GM15510 (cell line): ENCODE data around the gene UBE2V1.

Source experiments
- POLR2A ChIP-seq: IDR thresholded peaks from 3 replicates; pipeline ENCODE4 v1.6.1; 2011; ENCODE audit warnings: borderline replicate concordance; ENCODE audit not compliant: insufficient read length; ENCODE audit errors: extremely low read depth

UBE2V1 gene

DNA sequence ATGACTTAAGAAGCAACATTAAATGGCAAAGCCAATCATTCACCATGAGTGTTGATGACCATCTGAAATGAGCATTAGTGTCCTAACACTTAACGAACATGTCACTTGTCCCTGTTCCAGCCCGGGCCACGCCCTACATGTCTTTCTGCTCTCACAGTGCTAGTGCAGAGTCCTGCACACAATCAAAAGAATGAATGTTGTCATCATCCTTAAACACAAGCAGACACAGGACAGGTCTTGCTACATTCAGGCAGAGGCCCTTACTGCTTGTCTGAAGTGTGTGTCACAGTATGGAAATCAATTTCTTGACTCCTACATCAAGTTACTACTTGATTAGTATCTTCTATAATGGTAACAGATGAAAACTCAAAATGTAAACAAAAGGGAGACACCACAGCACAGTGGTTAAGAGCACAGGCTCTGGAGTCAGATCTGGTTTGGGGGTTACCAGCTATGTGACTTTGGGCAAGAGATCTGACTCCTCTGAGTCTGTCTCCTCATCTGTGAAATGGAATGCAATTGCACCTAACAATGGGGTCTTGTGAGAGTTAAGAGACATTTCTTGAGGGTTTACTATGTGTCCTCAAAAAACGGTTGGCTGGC is 17.4 kb downstream of the UBE2V1 start:
- TF ChIP-seq POLR2A: no peak

DNA sequence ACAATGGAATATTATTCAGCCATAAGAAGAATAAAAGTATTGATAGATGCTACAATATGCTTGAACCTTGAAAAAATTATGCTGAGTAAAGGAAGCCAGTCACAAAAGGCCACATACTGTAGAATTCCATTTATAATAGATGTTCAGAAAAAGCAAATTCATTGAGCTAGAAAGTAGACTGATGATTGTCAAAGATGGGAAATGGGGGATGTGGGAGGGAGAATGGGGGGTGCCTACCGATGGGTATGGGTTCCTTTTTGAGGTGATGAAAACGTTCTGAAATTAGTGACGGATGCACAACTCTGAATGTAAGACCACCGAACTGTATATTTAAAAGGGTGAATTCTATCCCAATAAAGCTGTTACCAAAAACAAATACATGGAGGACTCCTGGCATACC is 18.4 kb downstream of the UBE2V1 start:
- TF ChIP-seq POLR2A: no peak

DNA sequence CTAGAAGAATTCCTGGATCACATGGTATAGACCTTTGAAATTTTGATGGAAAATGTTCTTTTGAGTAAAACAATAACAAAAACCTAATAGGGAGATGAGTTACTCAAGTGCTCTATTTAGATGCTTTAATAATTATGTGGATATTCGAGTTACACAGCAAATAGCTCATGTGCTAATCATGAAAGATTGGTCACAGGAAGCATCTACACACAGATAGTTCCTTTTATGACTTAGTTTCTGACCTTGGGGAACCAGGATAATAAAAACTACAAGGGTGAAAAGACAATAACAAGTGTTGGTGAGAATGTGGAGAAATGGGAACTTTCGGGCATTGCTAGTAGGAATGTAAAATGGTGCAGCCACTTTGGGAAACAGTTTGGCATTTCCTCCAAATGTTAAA is 19.7 kb downstream of the UBE2V1 start:
- TF ChIP-seq POLR2A: no peak

DNA sequence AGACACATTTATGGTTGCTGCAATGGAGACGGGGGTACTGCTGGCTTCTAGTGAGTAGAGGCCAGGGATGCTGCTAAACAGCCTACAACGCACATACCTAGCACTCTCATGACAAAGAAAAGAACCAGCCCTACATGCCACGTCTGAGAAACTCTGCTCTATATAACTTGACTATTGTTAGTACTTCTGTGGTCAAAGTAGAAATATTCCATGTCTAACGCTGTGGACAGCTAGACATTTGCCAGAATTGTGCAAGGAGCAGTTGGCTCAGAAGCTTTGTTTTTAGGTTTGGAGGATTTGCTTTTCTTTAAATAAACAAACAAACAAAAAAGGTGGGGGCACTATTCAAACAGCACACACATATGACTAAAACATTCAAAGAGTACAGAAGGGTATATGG is 20.5 kb downstream of the UBE2V1 start:
- TF ChIP-seq POLR2A: no peak

DNA sequence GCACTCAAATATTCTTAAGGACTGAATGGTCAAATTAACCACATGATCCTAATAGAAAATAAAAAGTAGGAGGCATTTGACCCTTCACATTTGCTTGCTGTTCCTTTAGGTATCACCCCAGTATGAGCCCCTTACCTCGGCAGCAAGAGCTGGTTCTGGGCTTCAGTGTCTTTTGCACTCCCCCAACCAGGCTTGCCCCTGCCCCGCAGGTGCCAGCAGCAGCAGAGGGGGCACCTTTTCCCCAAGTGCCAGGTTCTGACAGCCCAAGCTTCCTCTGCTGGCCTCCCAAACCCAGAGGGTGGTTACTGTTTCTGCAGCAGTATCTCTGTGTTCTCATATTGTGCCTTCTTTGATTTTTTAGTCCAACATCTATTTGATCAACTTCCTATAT is 23.2 kb downstream of the UBE2V1 start:
- no peak for TF ChIP-seq POLR2A

GRCh38 chr20:50089140-50089786 is 23.7 kb downstream of the UBE2V1 start:
- TF ChIP-seq POLR2A: no peak

- TF ChIP-seq POLR2A: no peak
Measured at GRCh38 chr20:50088022-50088421, 24.9 kb downstream of the UBE2V1 start.

DNA sequence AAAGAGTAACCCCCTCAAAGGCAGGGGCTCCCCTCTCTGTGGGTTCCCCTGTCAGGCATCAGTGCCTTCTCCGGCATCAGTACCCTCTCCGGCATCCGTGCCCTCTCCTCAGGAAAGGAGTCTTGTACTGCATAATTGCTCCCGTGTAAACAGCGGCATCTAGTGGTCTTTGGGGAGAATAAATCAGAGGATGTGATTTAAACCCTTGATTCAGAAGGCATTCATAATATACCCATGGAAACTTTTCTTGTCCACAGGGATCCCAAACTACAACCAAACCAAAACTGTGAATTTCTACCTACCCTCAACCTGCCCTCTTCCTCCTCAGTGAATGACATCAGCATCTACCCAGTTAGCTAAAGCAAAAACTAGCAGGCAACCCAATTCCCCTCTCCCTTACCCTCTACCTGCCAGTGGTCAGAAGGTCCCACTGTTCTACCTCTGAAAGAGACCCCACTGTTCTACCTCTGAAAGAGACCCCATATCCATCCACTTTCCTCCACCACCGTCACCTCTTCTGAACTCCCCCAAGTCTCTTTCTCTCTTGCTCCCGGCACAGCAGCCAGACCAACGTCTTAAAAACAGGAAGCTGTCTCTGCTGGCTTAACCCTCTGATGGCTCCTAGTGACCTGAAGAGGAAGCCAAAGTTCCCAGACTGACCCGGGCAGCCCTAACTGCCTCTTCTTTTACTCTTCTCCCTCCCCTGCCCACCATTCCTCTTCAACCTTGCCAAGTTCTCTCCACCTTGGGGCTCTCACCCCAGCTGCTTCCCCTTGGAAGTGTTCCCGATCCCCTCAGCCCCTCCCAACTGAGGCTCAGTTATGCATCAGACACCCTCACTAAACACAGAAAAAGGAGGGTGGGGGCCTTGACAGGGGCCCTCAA is 27.2 kb downstream of the UBE2V1 start:
- TF ChIP-seq POLR2A: no peak

DNA sequence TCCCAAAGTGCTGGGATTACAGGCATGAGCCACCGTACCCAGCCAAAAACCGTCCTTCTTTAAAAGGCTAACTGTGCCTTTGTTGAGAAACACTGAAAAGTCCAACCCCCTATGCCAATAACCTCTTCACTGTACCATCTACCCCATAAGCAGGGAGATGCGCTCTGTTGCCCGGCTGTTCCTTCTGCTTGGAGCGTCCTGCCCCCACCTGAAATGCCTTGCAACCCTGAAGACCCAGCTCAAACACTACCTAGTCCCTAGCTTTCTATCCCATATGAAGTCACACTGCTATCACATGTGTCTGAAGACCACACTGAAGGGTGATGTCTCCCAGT is 27.8 kb downstream of the UBE2V1 start:
- TF ChIP-seq POLR2A: no peak

DNA sequence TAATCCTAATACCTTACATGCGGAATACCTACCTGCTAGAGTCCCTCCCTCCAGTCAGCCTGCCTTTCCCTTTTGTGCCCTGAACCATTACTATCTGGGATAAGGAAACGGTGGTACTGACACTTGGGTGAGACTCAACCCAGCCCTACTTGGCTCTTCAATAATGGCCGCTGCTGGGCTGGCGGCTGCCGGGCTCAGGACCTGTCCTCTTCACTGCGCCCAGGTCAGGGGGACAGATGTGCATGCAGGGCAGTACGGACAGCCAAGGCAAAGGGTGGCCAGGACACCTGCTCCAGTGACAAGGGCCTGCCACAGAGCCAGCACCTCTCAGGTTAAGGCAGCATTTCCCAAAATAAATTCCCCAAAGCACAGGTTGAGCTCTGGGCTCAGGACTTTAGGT is 29.9 kb downstream of the UBE2V1 start:
- no peak for TF ChIP-seq POLR2A

GRCh38 chr20:50077818-50078601 is 34.9 kb downstream of the UBE2V1 start:
- TF ChIP-seq POLR2A: no peak

GRCh38 chr20:50073500-50073899 is 39.5 kb downstream of the UBE2V1 start:
- TF ChIP-seq POLR2A: no peak

- no peak for TF ChIP-seq POLR2A
Measured at GRCh38 chr20:50071039-50071888, 41.7 kb downstream of the UBE2V1 start.

DNA sequence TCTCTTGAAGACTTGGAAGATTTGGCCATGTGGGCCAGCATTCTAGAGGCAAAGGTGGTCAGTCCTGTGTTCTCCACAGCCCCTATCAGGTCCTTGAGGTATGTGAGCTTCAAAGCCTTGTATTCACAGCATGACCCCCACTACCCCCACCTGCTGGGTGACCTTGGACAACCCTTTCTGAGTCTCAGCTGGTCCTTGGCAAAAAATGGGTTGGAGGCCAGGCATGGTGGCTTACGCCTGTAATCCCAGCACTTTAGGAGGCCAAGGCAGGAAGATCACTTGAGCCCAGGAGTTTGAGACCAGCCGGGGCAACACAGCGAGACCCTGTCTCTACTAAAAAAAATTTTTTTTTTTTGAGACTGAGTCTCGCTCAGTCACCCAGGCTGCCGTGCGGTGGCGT is 42.6 kb downstream of the UBE2V1 start:
- no peak for TF ChIP-seq POLR2A
